Measurements from ENCODE around the gene KNDC1. TPM values are rescaled to one million over a fixed set of nuclear protein-coding genes. Genes with fewer than 3 reads are reported as not detected.
"Not testable (repeated sequence)": the region's sequence is repeated elsewhere in the genome, so short reads cannot be mapped to it uniquely, and the experiment has no call there.

The KNDC1 gene
- total and polyA plus RNA-seq, 4 experiments from 2014 or later = 0.09 to 1.4 (median 0.87) TPM; not detected in 1

- not testable (repeated sequence) for H3K27me3 ChIP-seq (ENCODE audit: insufficient read depth, low read length)
Observed at GRCh38 chr10:133221756-133222155, 61.7 kb downstream of the KNDC1 start.

GRCh38 chr10:133224076-133224475, 64.1 kb downstream of the KNDC1 start:
- Histone ChIP-seq H3K9me3 (ENCODE audit: control insufficient read depth in 1 of 2, low read length in 2 of 2) (no peaks in the 10 kb centered on the region), H3K4me1 (ENCODE audit: insufficient read depth, low read length) (peaks cover 14% of the 10 kb centered on the region), H3K4me3 (ENCODE audit: low read length in 2 of 2) (no peak overlapping the region), H3K36me3 (ENCODE audit: insufficient read depth, low read length) (no peaks in the 10 kb centered on the region), H3K27ac (ENCODE audit: low read depth, low read length) (no peak overlapping the region), H3K27me3 (ENCODE audit: insufficient read depth, low read length) (no peaks in the 10 kb centered on the region)
- no peak for DNase-seq
- Mint-ChIP-seq H3K36me3 (no peaks in the 10 kb centered on the region), H3K27me3 (peaks cover 21 to 28% of the 10 kb centered on the region in 2 donors), H3K27ac (peak overlapping the region in 1 of 7 donors; percentile 30), H3K9me3 (no peaks in the 10 kb centered on the region), H3K4me3 (no peak overlapping the region), H3K4me1 (peaks cover 0 to 19% (median 14%) of the 10 kb centered on the region in 4 donors)
- intact Hi-C loops (cut with micrococcal nuclease) = no loop called here
- ChIA-PET CTCF (ENCODE audit: partially characterized antibody) (no interaction called here), POLR2A (ENCODE audit: partially characterized antibody) (no interaction called here)

More at GRCh38 chr10:133221756-133222155, 61.7 kb downstream of the KNDC1 start:
- Mint-ChIP-seq H3K4me1 (peaks cover 0 to 13% (median 12%) of the 10 kb centered on the region in 4 donors), H3K27me3 (peaks cover 15 to 17% of the 10 kb centered on the region in 2 donors)
- H3K27ac Mint-ChIP-seq; POLR2A ChIA-PET (ENCODE audit: partially characterized antibody); H3K4me3 ChIP-seq (ENCODE audit: low read length in 2 of 2); H3K27ac ChIP-seq (ENCODE audit: low read depth, low read length); DNase-seq; H3K36me3 ChIP-seq (ENCODE audit: insufficient read depth, low read length); H3K9me3 Mint-ChIP-seq; intact Hi-C loops (cut with micrococcal nuclease); CTCF ChIA-PET (ENCODE audit: partially characterized antibody); H3K9me3 ChIP-seq (ENCODE audit: control insufficient read depth in 1 of 2, low read length in 2 of 2); H3K36me3 Mint-ChIP-seq; H3K4me3 Mint-ChIP-seq: not testable (repeated sequence)
- H3K4me1 ChIP-seq (ENCODE audit: insufficient read depth, low read length) = peaks cover 14% of the 10 kb centered on the region

- no peak overlapping the region for H3K27ac ChIP-seq (ENCODE audit: low read depth, low read length)
- CTCF ChIA-PET (ENCODE audit: partially characterized antibody) = interaction anchor here (1.1 kb wide), 1 partner anchor 102 kb away, joined by 4 read pairs; no protein-coding TSS in a partner anchor
- DNase-seq = no peak
- H3K27me3 Mint-ChIP-seq = peaks cover 24 to 33% of the 10 kb centered on the region in 2 donors
- no peak overlapping the region for H3K4me3 Mint-ChIP-seq
- POLR2A ChIA-PET (ENCODE audit: partially characterized antibody) = no interaction called here
- H3K27ac Mint-ChIP-seq = no peak overlapping the region
- peaks cover 14% of the 10 kb centered on the region for H3K4me1 ChIP-seq (ENCODE audit: insufficient read depth, low read length)
- H3K36me3 ChIP-seq (ENCODE audit: insufficient read depth, low read length) = no peaks in the 10 kb centered on the region
- H3K36me3 Mint-ChIP-seq = no peaks in the 10 kb centered on the region
- H3K27me3 ChIP-seq (ENCODE audit: insufficient read depth, low read length) = no peaks in the 10 kb centered on the region
- peaks cover 2 to 24% (median 19%) of the 10 kb centered on the region in 4 donors for H3K4me1 Mint-ChIP-seq
- H3K4me3 ChIP-seq (ENCODE audit: low read length in 2 of 2) = no peak overlapping the region
- H3K9me3 Mint-ChIP-seq = no peaks in the 10 kb centered on the region
- H3K9me3 ChIP-seq (ENCODE audit: control insufficient read depth in 1 of 2, low read length in 2 of 2) = no peaks in the 10 kb centered on the region
- intact Hi-C loops (cut with micrococcal nuclease) = no loop called here
Observed at GRCh38 chr10:133224756-133225372, 64.8 kb downstream of the KNDC1 start.

GRCh38 chr10:133225707-133226191, 65.7 kb downstream of the KNDC1 start:
- ChIA-PET CTCF (ENCODE audit: partially characterized antibody) (interaction anchor here (1.1 kb wide), 1 partner anchor 103 kb away, joined by 4 read pairs; no protein-coding TSS in a partner anchor), POLR2A (ENCODE audit: partially characterized antibody) (no interaction called here)
- DNase-seq = no peak
- Histone ChIP-seq H3K27me3 (ENCODE audit: insufficient read depth, low read length) (no peaks in the 10 kb centered on the region), H3K27ac (ENCODE audit: low read depth, low read length) (no peak overlapping the region), H3K4me3 (ENCODE audit: low read length in 2 of 2) (no peak overlapping the region), H3K36me3 (ENCODE audit: insufficient read depth, low read length) (no peaks in the 10 kb centered on the region), H3K9me3 (ENCODE audit: control insufficient read depth in 1 of 2, low read length in 2 of 2) (no peaks in the 10 kb centered on the region), H3K4me1 (ENCODE audit: insufficient read depth, low read length) (peaks cover 14% of the 10 kb centered on the region)
- intact Hi-C loops (cut with micrococcal nuclease) = no loop called here
- Mint-ChIP-seq H3K27me3 (peaks cover 24 to 33% of the 10 kb centered on the region in 2 donors), H3K9me3 (no peaks in the 10 kb centered on the region), H3K4me1 (peaks cover 2 to 24% (median 19%) of the 10 kb centered on the region in 4 donors), H3K36me3 (no peaks in the 10 kb centered on the region), H3K4me3 (peak overlapping the region in 4 of 8 donors; percentile 13 to 49 (median 44)), H3K27ac (no peak overlapping the region)

GRCh38 chr10:133226251-133226808, 66.3 kb downstream of the KNDC1 start:
- H3K27ac Mint-ChIP-seq = no peak overlapping the region
- Histone ChIP-seq H3K27me3 (ENCODE audit: insufficient read depth, low read length) (no peaks in the 10 kb centered on the region), H3K9me3 (ENCODE audit: control insufficient read depth in 1 of 2, low read length in 2 of 2) (no peaks in the 10 kb centered on the region), H3K27ac (ENCODE audit: low read depth, low read length) (no peak overlapping the region), H3K4me1 (ENCODE audit: insufficient read depth, low read length) (peaks cover 14% of the 10 kb centered on the region), H3K4me3 (ENCODE audit: low read length in 2 of 2) (no peak overlapping the region), H3K36me3 (ENCODE audit: insufficient read depth, low read length) (no peaks in the 10 kb centered on the region)
- peaks cover 23 to 34% of the 10 kb centered on the region in 2 donors for H3K27me3 Mint-ChIP-seq
- CTCF ChIA-PET (ENCODE audit: partially characterized antibody) = interaction anchor here (1.1 to 1.3 kb wide), 2 partner anchors 83 to 103 kb away, joined by 4 to 5 read pairs; no protein-coding TSS in a partner anchor
- H3K9me3 Mint-ChIP-seq = no peaks in the 10 kb centered on the region
- intact Hi-C loops (cut with micrococcal nuclease) = no loop called here
- peaks cover 2 to 24% (median 20%) of the 10 kb centered on the region in 4 donors for H3K4me1 Mint-ChIP-seq
- POLR2A ChIA-PET (ENCODE audit: partially characterized antibody) = no interaction called here
- no peaks in the 10 kb centered on the region for H3K36me3 Mint-ChIP-seq
- DNase-seq = no peak
- peak overlapping the region in 5 of 8 donors; percentile 13 to 48 (median 21) for H3K4me3 Mint-ChIP-seq

GRCh38 chr10:133227256-133227655, 67.2 kb downstream of the KNDC1 start:
- intact Hi-C loops (cut with micrococcal nuclease) = no loop called here
- no peak overlapping the region for H3K4me3 ChIP-seq (ENCODE audit: low read length in 2 of 2)
- H3K4me3 Mint-ChIP-seq = no peak overlapping the region

GRCh38 chr10:133229265-133230043, 69.4 kb downstream of the KNDC1 start:
- no peak for DNase-seq
- no peak overlapping the region for H3K27ac Mint-ChIP-seq
- no peaks in the 10 kb centered on the region for H3K36me3 Mint-ChIP-seq
- Histone ChIP-seq H3K27ac (ENCODE audit: low read depth, low read length) (no peak overlapping the region), H3K36me3 (ENCODE audit: insufficient read depth, low read length) (no peaks in the 10 kb centered on the region), H3K9me3 (ENCODE audit: control insufficient read depth in 1 of 2, low read length in 2 of 2) (no peaks in the 10 kb centered on the region), H3K4me1 (ENCODE audit: insufficient read depth, low read length) (peaks cover 14% of the 10 kb centered on the region), H3K4me3 (ENCODE audit: low read length in 2 of 2) (no peak overlapping the region), H3K27me3 (ENCODE audit: insufficient read depth, low read length) (peaks cover 4% of the 10 kb centered on the region)
- intact Hi-C loops (cut with micrococcal nuclease) = no loop called here
- no peaks in the 10 kb centered on the region for H3K9me3 Mint-ChIP-seq
- ChIA-PET POLR2A (ENCODE audit: partially characterized antibody) (no interaction called here), CTCF (ENCODE audit: partially characterized antibody) (no interaction called here)
- H3K4me1 Mint-ChIP-seq = peaks cover 2 to 33% (median 22%) of the 10 kb centered on the region in 4 donors
- H3K27me3 Mint-ChIP-seq = peaks cover 38 to 52% of the 10 kb centered on the region in 2 donors
- H3K4me3 Mint-ChIP-seq = peak overlapping the region in 7 of 8 donors; percentile 57 to 84 (median 71)

More at GRCh38 chr10:133227256-133227655, 67.2 kb downstream of the KNDC1 start:
- POLR2A ChIA-PET (ENCODE audit: partially characterized antibody) = no interaction called here
- Mint-ChIP-seq H3K36me3 (no peaks in the 10 kb centered on the region), H3K4me1 (peaks cover 2 to 26% (median 22%) of the 10 kb centered on the region in 4 donors), H3K27me3 (peaks cover 28 to 39% of the 10 kb centered on the region in 2 donors), H3K27ac (no peak overlapping the region), H3K9me3 (no peaks in the 10 kb centered on the region)
- H3K27ac ChIP-seq (ENCODE audit: low read depth, low read length) = no peak overlapping the region
- CTCF ChIA-PET (ENCODE audit: partially characterized antibody) = interaction anchor here (0.7 to 1.3 kb wide), 2 partner anchors 83 to 84 kb away, joined by 3 to 5 read pairs; no protein-coding TSS in a partner anchor
- H3K36me3 ChIP-seq (ENCODE audit: insufficient read depth, low read length) = no peaks in the 10 kb centered on the region
- no peak for DNase-seq
- no peaks in the 10 kb centered on the region for H3K9me3 ChIP-seq (ENCODE audit: control insufficient read depth in 1 of 2, low read length in 2 of 2)
- H3K4me1 ChIP-seq (ENCODE audit: insufficient read depth, low read length) = peaks cover 14% of the 10 kb centered on the region
- H3K27me3 ChIP-seq (ENCODE audit: insufficient read depth, low read length) = peaks cover 4% of the 10 kb centered on the region

Measured in CD4-positive, alpha-beta memory T cell (primary cell).